ENCODE measurements around the gene OR56B1.
"Not testable (repeated sequence)": the region's sequence is repeated elsewhere in the genome, so short reads cannot be mapped to it uniquely, and the experiment has no call there.

Gene OR56B1

GRCh38 chr11:5736396-5736795, at the start of gene OR56B1:
Gene OR56B1 (plus strand): TSS chr11:5736448. CDS start chr11:5736517, 69 bp downstream.
- DNase-seq, result no peak

- DNase-seq, result no peak
Observed at GRCh38 chr11:5688482-5688881, 47.8 kb upstream of the OR56B1 start.

- no peak for DNase-seq
Observed at GRCh38 chr11:5689551-5689983, 46.7 kb upstream of the OR56B1 start, which contains the start of gene TRIM22. Gene TRIM22 (plus strand): TSS chr11:5689790. CDS start chr11:5696233, 6,443 bp downstream.

- DNase-seq, result no peak
Observed at GRCh38 chr11:5690216-5690615, 46.0 kb upstream of the OR56B1 start.

- no peak for DNase-seq
Observed at GRCh38 chr11:5690736-5691135, 45.5 kb upstream of the OR56B1 start.

GRCh38 chr11:5691238-5691963, 44.8 kb upstream of the OR56B1 start:
- DNase-seq, result not testable (repeated sequence)

- DNase-seq, result no peak
Observed at GRCh38 chr11:5691964-5692361, 44.3 kb upstream of the OR56B1 start.

- no peak for DNase-seq
Observed at GRCh38 chr11:5694642-5695041, 41.6 kb upstream of the OR56B1 start.

- DNase-seq, result no peak
Observed at GRCh38 chr11:5695580-5695979, 40.7 kb upstream of the OR56B1 start.

- DNase-seq, result no peak
Observed at GRCh38 chr11:5696210-5696609, 40.0 kb upstream of the OR56B1 start.

- DNase-seq, result no peak
Observed at GRCh38 chr11:5698281-5698680, 38.0 kb upstream of the OR56B1 start.

GRCh38 chr11:5700421-5701054, 35.7 kb upstream of the OR56B1 start:
- no peak for DNase-seq

- no peak for DNase-seq
Observed at GRCh38 chr11:5701055-5701577, 35.1 kb upstream of the OR56B1 start.

GRCh38 chr11:5703741-5704536, 32.3 kb upstream of the OR56B1 start:
- DNase-seq, result no peak

GRCh38 chr11:5705688-5706087, 30.6 kb upstream of the OR56B1 start:
- DNase-seq, result no peak

- no peak for DNase-seq
Observed at GRCh38 chr11:5712507-5712906, 23.7 kb upstream of the OR56B1 start.

GRCh38 chr11:5713695-5714094, 22.6 kb upstream of the OR56B1 start:
- no peak for DNase-seq

- not testable (repeated sequence) for DNase-seq
Observed at GRCh38 chr11:5716518-5716917, 19.7 kb upstream of the OR56B1 start.

- DNase-seq, result no peak
Observed at GRCh38 chr11:5719703-5720495, 16.3 kb upstream of the OR56B1 start.

- no peak for DNase-seq
Observed at GRCh38 chr11:5722622-5723021, 13.6 kb upstream of the OR56B1 start.

- no peak for DNase-seq
Observed at GRCh38 chr11:5726351-5726750, 9.9 kb upstream of the OR56B1 start.

- no peak for DNase-seq
Observed at GRCh38 chr11:5727691-5728090, 8.6 kb upstream of the OR56B1 start.
